Osteoblast (primary cell): Measurements from ENCODE around the gene PITPNM1. TPM values are rescaled to one million over a fixed set of nuclear protein-coding genes. Genes with fewer than 3 reads are reported as not detected.

ENCODE experiments used
- DNase-seq: peaks from one replicate; pipeline ENCODE4 v3.0.0; 2011; ENCODE audit warnings: low spot score, mixed read lengths; ENCODE audit not compliant: insufficient read length; ENCODE audit errors: missing footprints
- H2AFZ ChIP-seq: 2 replicates; pipeline ENCODE4 v1.6.0; 2011; ENCODE audit warnings: mild to moderate bottlenecking, low read length
- H3K27ac ChIP-seq: 2 replicates; pipeline ENCODE4 v1.5.1; 2011; ENCODE audit warnings: mild to moderate bottlenecking, low read depth, low read length, moderate library complexity
- H3K27me3 ChIP-seq: 2 replicates; pipeline ENCODE4 v1.6.0; 2012; ENCODE audit warnings: mild to moderate bottlenecking, control low read depth, inconsistent platforms, low read length, moderate library complexity; ENCODE audit not compliant: insufficient read depth
- H3K36me3 ChIP-seq: 2 replicates; pipeline ENCODE4 v1.5.1; 2011; ENCODE audit warnings: mild to moderate bottlenecking, low read length, control low read depth, moderate library complexity; ENCODE audit not compliant: insufficient read depth
- H3K4me1 ChIP-seq: 2 replicates; pipeline ENCODE4 v1.5.1; 2011; ENCODE audit warnings: mild to moderate bottlenecking, low read length, control low read depth, moderate library complexity; ENCODE audit not compliant: insufficient read depth
- H3K4me2 ChIP-seq: 2 replicates; pipeline ENCODE4 v1.6.0; 2011; ENCODE audit warnings: mild to moderate bottlenecking, low read length; ENCODE audit not compliant: insufficient read depth
- H3K4me3 ChIP-seq: fragments of 200-600 bp; sonication (generic); 3 replicates; pipeline ENCODE4 v1.5.1; 2012; ENCODE audit warnings: mild to moderate bottlenecking, low read length, inconsistent platforms; ENCODE audit not compliant: insufficient read depth
- H3K79me2 ChIP-seq: 2 replicates; pipeline ENCODE4 v1.6.0; 2012; ENCODE audit warnings: mild to moderate bottlenecking, low read length, control low read depth, inconsistent platforms; ENCODE audit not compliant: insufficient read depth
- H3K9me3 ChIP-seq: 2 replicates; pipeline ENCODE4 v1.5.1; 2011; ENCODE audit warnings: low read depth, low read length, control low read depth
- H4K20me1 ChIP-seq: 2 replicates; pipeline ENCODE4 v1.6.0; 2012; ENCODE audit warnings: mild to moderate bottlenecking, low read length, control low read depth; ENCODE audit not compliant: insufficient read depth
- total RNA-seq: library from RNA; depleted of rRNA; stranded (reverse); fragments of >200 nt; gene quantifications from 2 replicates; pipeline ENCODE4 v1.2.3, GENCODE V29; 2012
- TF ChIP-seq, protein P1 (sequence below): IDR thresholded peaks from 2 replicates; pipeline ENCODE4 v1.5.1; 2011; ENCODE audit warnings: mild to moderate bottlenecking, low read depth, low read length, moderate library complexity; ENCODE audit errors: extremely low read depth

PITPNM1 gene
- total RNA-seq, 1 donor, result 14.1 TPM

GRCh38 chr11:67503119-67504004, 1.8 kb downstream of the PITPNM1 start:
- TF ChIP-seq, protein P1, sequence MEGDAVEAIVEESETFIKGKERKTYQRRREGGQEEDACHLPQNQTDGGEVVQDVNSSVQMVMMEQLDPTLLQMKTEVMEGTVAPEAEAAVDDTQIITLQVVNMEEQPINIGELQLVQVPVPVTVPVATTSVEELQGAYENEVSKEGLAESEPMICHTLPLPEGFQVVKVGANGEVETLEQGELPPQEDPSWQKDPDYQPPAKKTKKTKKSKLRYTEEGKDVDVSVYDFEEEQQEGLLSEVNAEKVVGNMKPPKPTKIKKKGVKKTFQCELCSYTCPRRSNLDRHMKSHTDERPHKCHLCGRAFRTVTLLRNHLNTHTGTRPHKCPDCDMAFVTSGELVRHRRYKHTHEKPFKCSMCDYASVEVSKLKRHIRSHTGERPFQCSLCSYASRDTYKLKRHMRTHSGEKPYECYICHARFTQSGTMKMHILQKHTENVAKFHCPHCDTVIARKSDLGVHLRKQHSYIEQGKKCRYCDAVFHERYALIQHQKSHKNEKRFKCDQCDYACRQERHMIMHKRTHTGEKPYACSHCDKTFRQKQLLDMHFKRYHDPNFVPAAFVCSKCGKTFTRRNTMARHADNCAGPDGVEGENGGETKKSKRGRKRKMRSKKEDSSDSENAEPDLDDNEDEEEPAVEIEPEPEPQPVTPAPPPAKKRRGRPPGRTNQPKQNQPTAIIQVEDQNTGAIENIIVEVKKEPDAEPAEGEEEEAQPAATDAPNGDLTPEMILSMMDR, result no peak
- Histone ChIP-seq H3K4me1 (peaks cover 17% of the 10 kb centered on the region), H3K4me2 (peak overlapping the region; percentile 85), H3K27ac (no peak overlapping the region), H3K79me2 (peaks cover 12% of the 10 kb centered on the region), H3K36me3 (peaks cover 8% of the 10 kb centered on the region), H3K27me3 (no peaks in the 10 kb centered on the region), H3K9me3 (no peaks in the 10 kb centered on the region), H4K20me1 (peaks cover 18% of the 10 kb centered on the region), H2AFZ (no peak overlapping the region), H3K4me3 (peak overlapping the region; percentile 76)
- peak; percentile 75 for DNase-seq

- H4K20me1 ChIP-seq, result peaks cover 16% of the 10 kb centered on the region
- H3K27ac ChIP-seq, result no peak overlapping the region
- no peaks in the 10 kb centered on the region for H3K9me3 ChIP-seq
- H3K27me3 ChIP-seq, result no peaks in the 10 kb centered on the region
- TF ChIP-seq, protein P1, result no peak
- peaks cover 12% of the 10 kb centered on the region for H3K4me1 ChIP-seq
- no peak overlapping the region for H2AFZ ChIP-seq
- peaks cover 8% of the 10 kb centered on the region for H3K79me2 ChIP-seq
- DNase-seq, result peak; percentile 66
- no peak overlapping the region for H3K4me2 ChIP-seq
- peaks cover 8% of the 10 kb centered on the region for H3K36me3 ChIP-seq
- no peak overlapping the region for H3K4me3 ChIP-seq
These were observed 2.7 kb downstream of the PITPNM1 start for GRCh38 chr11:67502328-67502979.

DNA sequence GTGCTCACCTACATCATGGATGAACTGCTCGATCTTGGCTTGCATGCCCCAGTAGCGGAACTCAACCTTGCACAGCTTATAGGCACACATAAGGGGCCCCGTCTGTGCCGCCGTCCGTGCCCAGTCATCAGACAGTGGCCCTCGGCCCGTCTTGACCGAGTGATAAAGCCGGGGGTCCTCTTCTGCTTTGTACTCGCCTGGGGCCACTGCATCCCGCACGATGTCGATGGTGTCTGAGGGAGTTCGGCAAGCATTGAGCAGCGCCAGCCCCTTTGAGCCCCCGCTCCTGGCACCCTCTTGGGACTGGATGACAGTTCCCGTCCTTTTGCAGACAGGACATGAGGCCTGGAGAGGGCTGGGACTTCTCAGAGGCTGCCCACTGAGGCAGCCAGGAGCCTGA, 3.3 kb downstream of the PITPNM1 start:
- H3K4me2 ChIP-seq, result no peak overlapping the region
- H3K79me2 ChIP-seq, result peaks cover 2% of the 10 kb centered on the region
- no peaks in the 10 kb centered on the region for H3K9me3 ChIP-seq
- H3K36me3 ChIP-seq, result peaks cover 8% of the 10 kb centered on the region
- no peak for DNase-seq
- peaks cover 14% of the 10 kb centered on the region for H4K20me1 ChIP-seq
- H3K27me3 ChIP-seq, result no peaks in the 10 kb centered on the region
- TF ChIP-seq, protein P1, result no peak
- no peak overlapping the region for H3K4me3 ChIP-seq
- H3K27ac ChIP-seq, result no peak overlapping the region
- H2AFZ ChIP-seq, result no peak overlapping the region
- peaks cover 7% of the 10 kb centered on the region for H3K4me1 ChIP-seq
